Measurements from ENCODE around the gene MDFI.

MDFI gene

GRCh38 chr6:41654698-41655151 is 16.5 kb downstream of the MDFI start:
- TF ChIP-seq FOXP2 (optimal IDR thresholded peaks at IDR 0.05; ENCODE audit: borderline replicate concordance, extremely low read depth, extremely low read length, insufficient read depth) (no peak), SIN3A (IDR thresholded peaks at IDR 0.05; ENCODE audit: borderline replicate concordance, insufficient read depth, low read length) (no peak), TAF1 (IDR thresholded peaks at IDR 0.05; ENCODE audit: borderline replicate concordance, insufficient read depth, low read length) (no peak), POLR2AphosphoS5 (IDR thresholded peaks at IDR 0.05; ENCODE audit: low read depth, low read length) (no peak)
- TF ChIP-seq, protein P1, sequence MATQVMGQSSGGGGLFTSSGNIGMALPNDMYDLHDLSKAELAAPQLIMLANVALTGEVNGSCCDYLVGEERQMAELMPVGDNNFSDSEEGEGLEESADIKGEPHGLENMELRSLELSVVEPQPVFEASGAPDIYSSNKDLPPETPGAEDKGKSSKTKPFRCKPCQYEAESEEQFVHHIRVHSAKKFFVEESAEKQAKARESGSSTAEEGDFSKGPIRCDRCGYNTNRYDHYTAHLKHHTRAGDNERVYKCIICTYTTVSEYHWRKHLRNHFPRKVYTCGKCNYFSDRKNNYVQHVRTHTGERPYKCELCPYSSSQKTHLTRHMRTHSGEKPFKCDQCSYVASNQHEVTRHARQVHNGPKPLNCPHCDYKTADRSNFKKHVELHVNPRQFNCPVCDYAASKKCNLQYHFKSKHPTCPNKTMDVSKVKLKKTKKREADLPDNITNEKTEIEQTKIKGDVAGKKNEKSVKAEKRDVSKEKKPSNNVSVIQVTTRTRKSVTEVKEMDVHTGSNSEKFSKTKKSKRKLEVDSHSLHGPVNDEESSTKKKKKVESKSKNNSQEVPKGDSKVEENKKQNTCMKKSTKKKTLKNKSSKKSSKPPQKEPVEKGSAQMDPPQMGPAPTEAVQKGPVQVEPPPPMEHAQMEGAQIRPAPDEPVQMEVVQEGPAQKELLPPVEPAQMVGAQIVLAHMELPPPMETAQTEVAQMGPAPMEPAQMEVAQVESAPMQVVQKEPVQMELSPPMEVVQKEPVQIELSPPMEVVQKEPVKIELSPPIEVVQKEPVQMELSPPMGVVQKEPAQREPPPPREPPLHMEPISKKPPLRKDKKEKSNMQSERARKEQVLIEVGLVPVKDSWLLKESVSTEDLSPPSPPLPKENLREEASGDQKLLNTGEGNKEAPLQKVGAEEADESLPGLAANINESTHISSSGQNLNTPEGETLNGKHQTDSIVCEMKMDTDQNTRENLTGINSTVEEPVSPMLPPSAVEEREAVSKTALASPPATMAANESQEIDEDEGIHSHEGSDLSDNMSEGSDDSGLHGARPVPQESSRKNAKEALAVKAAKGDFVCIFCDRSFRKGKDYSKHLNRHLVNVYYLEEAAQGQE (IDR thresholded peaks at IDR 0.05; ENCODE audit: insufficient read depth in 1 of 2, low read depth in 2 of 2, low read length in 2 of 2): no peak

DNA sequence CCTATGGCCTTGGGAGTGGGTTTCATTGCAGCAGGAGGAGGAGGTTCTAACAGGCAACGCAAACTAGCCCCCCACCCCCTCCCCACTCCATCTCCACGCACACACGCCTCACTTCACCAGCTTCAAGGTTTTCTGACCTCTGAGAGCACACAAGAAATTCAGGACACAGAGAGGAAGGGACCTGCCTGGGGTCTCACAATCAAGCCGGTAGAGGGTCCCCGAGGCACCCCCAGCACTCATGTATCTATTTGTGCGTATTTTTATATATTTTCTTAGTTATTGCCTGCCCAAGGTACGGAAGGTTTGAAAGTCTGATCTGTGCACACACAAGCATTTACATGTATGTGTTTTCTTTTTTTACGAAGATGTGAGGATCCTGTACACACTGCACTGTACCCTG is 16.9 kb downstream of the MDFI start:
- TF ChIP-seq FOXP2 (optimal IDR thresholded peaks at IDR 0.05; ENCODE audit: borderline replicate concordance, extremely low read depth, extremely low read length, insufficient read depth): no peak
- no peak for TF ChIP-seq TAF1 (IDR thresholded peaks at IDR 0.05; ENCODE audit: borderline replicate concordance, insufficient read depth, low read length)
- no peak for TF ChIP-seq POLR2AphosphoS5 (IDR thresholded peaks at IDR 0.05; ENCODE audit: low read depth, low read length)
- TF ChIP-seq SIN3A (IDR thresholded peaks at IDR 0.05; ENCODE audit: borderline replicate concordance, insufficient read depth, low read length): no peak
- TF ChIP-seq, protein P1 (IDR thresholded peaks at IDR 0.05; ENCODE audit: insufficient read depth in 1 of 2, low read depth in 2 of 2, low read length in 2 of 2): no peak

DNA sequence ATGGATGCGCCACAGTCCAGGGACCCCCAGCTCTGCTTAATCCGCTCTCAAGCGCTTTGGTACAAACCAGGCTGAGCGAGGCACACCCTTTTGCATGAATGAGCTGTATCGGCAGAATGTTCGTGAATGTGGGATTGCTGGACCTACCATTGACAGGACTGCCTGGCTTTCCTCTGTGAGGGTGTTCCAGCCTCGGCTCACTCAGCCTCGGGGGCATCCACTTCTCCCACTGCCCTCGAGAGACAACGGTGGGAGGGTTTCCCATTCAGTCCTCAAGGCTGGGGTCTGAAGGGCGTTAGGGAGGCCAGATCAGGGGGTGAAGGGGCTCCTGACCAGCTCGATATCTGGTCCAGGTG is 17.4 kb downstream of the MDFI start:
- TF ChIP-seq SIN3A (IDR thresholded peaks at IDR 0.05; ENCODE audit: borderline replicate concordance, insufficient read depth, low read length) (no peak), POLR2AphosphoS5 (IDR thresholded peaks at IDR 0.05; ENCODE audit: low read depth, low read length) (no peak), TAF1 (IDR thresholded peaks at IDR 0.05; ENCODE audit: borderline replicate concordance, insufficient read depth, low read length) (no peak), FOXP2 (optimal IDR thresholded peaks at IDR 0.05; ENCODE audit: borderline replicate concordance, extremely low read depth, extremely low read length, insufficient read depth) (no peak)
- TF ChIP-seq, protein P1 (IDR thresholded peaks at IDR 0.05; ENCODE audit: insufficient read depth in 1 of 2, low read depth in 2 of 2, low read length in 2 of 2): no peak

DNA sequence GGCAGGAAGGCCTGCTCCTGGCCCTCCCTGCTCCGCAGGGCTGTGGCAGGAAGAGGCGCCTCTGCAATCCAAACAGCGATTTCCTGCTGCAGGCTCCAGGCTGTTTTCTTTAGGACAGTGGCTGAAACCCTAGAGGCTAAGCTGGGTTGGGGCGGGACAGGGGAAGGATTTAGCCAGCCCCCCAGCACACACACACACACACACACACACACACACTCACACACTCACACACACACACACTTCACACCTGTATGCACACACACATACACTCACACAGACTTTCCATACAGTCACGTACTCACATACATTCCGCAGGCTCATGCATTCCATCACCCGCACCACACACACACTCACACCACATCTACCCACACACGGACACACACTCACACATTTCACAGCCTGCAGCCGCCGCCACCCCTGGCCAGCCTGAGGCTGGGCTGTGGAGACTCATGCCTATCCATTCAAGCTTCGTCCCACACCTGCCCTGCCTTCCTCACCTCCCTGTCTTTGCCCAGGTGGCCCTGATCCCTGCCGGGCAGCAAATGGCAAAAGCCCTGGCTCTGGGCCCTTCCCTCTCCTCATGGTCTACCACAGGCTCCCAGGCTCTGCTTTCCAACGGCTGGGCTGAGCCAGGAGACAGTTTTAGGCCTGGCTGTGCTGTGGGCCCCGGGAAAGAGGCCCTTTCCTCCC is 17.9 kb downstream of the MDFI start:
- TF ChIP-seq TAF1 (IDR thresholded peaks at IDR 0.05; ENCODE audit: borderline replicate concordance, insufficient read depth, low read length): peak; percentile 24; the same call in 1 of the 2 replicates
- TF ChIP-seq, protein P1 (IDR thresholded peaks at IDR 0.05; ENCODE audit: insufficient read depth in 1 of 2, low read depth in 2 of 2, low read length in 2 of 2): no peak; a peak in 1 of 4 replicates
- peak; percentile 39; the same call in 1 of the 2 replicates for TF ChIP-seq POLR2AphosphoS5 (IDR thresholded peaks at IDR 0.05; ENCODE audit: low read depth, low read length)
- peak; percentile 14 for TF ChIP-seq FOXP2 (optimal IDR thresholded peaks at IDR 0.05; ENCODE audit: borderline replicate concordance, extremely low read depth, extremely low read length, insufficient read depth)
- TF ChIP-seq SIN3A (IDR thresholded peaks at IDR 0.05; ENCODE audit: borderline replicate concordance, insufficient read depth, low read length): peak; percentile 55; the same call in 1 of the 2 replicates
